AG04449 (cell line): ENCODE data around the gene ALDH18A1.
A peak's percentile ranks its signal among the peaks of the same experiment; 100 is the strongest.

Experiments
- CTCF ChIA-PET: fragments of 350-600 bp; formaldehyde crosslinking; extraction: SDS; loops from one replicate; lab custom pipeline; 2021; ENCODE audit warnings: antibody characterized with exemption; lab: Yijun Ruan, JAX
- POLR2A ChIA-PET: fragments of 400-600, 350-600 bp; formaldehyde crosslinking; extraction: SDS; loops from one replicate; lab custom pipeline; 2020; ENCODE audit warnings: antibody characterized with exemption, inconsistent platforms; lab: Yijun Ruan, JAX
- DNase-seq: peaks from one replicate; pipeline ENCODE4 v3.0.0-alpha.2; 2010; ENCODE audit warnings: low read depth, low spot score
- H3K4me3 ChIP-seq: 2 replicates; pipeline ENCODE4 v1.5.1; 2011; ENCODE audit warnings: low read depth, mild to moderate bottlenecking, control low read depth, low read length
- TF ChIP-seq, protein P1 (sequence below): IDR thresholded peaks from one replicate; pipeline ENCODE4 v1.5.1; 2011; ENCODE audit warnings: mild to moderate bottlenecking, moderate library complexity, low read length, control low read depth, inconsistent platforms; ENCODE audit not compliant: insufficient read depth; ENCODE audit errors: missing control alignments

The ALDH18A1 gene

DNA sequence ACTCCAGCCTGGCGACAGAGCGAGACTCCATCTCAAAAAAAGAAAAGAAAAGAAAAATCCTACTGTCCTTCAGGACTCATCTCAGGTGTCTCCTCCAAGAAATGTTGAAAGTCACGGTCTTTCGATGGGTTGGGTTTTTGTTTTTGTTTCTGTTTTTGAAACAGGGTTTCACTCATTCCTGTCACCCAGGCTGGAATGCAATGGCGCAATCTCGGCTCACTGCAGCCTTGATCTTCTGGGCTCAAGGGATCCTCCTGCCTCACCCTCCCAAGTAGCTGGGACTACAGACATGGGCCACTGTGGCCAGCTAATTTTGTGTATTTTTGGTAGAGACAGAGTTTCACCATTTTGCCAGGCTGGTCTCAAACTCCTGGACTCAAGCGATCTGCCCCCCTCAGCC is 92.2 kb downstream of the ALDH18A1 start:
- ChIA-PET CTCF (no interaction called here), POLR2A (no interaction called here)
- TF ChIP-seq, protein P1, sequence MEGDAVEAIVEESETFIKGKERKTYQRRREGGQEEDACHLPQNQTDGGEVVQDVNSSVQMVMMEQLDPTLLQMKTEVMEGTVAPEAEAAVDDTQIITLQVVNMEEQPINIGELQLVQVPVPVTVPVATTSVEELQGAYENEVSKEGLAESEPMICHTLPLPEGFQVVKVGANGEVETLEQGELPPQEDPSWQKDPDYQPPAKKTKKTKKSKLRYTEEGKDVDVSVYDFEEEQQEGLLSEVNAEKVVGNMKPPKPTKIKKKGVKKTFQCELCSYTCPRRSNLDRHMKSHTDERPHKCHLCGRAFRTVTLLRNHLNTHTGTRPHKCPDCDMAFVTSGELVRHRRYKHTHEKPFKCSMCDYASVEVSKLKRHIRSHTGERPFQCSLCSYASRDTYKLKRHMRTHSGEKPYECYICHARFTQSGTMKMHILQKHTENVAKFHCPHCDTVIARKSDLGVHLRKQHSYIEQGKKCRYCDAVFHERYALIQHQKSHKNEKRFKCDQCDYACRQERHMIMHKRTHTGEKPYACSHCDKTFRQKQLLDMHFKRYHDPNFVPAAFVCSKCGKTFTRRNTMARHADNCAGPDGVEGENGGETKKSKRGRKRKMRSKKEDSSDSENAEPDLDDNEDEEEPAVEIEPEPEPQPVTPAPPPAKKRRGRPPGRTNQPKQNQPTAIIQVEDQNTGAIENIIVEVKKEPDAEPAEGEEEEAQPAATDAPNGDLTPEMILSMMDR, result no peak
- DNase-seq, result no peak
- H3K4me3 ChIP-seq, result no peak overlapping the region

DNA sequence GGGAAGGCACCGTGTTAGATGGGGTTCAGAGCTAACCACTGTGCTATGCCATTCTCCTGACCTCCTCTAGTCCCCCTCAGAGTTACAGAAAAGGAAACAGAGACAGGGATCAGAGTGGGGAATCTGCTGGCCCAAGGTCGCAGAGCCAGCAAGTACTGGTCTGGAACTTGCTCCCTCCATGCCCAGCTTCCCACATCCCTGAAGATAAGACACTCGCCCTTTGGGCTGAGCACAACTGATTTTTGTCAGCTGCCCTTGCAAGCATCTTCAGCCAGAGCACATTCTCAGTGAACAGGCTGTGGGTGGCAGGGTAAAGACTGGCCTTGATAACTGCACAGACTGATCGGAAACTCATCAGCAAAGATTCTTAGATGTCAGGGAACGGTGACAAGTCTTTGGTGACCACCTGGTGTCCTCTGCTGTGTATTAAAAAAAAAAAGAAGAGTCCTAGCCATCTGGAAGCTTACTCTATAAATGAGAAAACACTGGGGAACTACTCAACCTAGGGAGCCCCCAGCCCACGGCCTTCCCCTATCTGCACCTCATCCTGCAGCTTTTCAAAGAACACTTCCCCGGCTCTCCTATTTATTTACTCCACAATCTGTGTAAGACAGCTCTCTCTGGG is 94.1 kb downstream of the ALDH18A1 start:
- no peak for DNase-seq
- TF ChIP-seq, protein P1, result no peak
- ChIA-PET CTCF (no interaction called here), POLR2A (no interaction called here)
- H3K4me3 ChIP-seq, result no peak overlapping the region

DNA sequence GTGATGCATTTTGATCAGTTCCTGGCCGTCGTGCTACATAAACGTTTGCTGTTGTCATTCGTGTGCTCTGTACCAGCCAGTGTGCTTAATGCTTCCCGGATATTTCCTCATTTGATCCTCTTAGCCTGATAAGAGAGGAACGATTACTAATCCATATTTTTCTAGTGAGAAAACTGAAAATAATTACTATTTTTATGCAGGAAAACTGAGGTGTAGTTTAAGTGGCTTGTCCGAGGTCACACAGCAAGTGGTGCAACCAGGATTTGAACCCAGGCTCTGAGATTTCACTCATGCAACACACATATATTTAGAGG is 94.7 kb downstream of the ALDH18A1 start:
- ChIA-PET POLR2A (no interaction called here), CTCF (no interaction called here)
- DNase-seq, result no peak
- H3K4me3 ChIP-seq, result peak overlapping the region; percentile 59
- TF ChIP-seq, protein P1, result no peak

DNA sequence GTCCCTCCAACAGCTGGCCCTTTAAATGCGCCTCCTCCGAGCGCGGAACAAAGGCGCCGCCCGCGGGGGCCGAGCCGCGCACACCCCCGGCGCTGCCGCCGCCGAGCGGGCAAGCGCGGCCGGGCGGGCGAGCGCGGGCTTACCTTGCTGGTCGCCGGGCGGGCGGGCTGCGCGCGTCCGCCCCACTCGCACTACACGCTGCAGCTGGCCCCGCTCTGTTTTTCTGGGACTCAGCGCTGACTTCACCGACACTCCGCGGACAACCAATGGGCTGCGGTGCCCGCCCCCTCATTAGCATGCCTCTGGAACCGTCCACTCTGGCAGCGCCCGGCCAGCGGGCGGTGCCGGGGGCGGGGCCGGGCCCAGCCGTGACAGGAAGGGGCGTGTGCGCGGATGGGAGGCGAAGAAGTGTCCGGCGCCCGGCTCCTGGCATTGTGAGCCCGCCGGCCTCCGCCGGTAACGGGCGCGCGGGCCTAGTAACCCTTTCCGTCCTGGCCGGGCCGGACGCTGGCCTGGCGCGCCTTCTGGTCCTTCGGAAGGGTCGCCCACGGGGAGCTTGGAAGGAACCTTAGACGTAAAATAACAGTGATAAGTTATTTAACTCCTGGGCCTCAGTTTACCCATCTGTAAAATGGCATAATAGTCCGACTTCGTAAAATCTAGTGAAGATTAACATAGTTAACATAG is 95.2 kb downstream of the ALDH18A1 start, which contains the start of gene SORBS1:
Gene SORBS1 (minus strand): TSS at position 195 of the 687 bp plus-strand sequence. CDS start 120,236 bp downstream, outside the sequence.
- CTCF ChIA-PET, result interaction anchor here (0.6 kb wide), 1 partner anchor 97 kb away, joined by 6 read pairs; no protein-coding TSS in a partner anchor
- peak within 1 kb of the TSS; percentile 78 for H3K4me3 ChIP-seq
- peak; percentile 54 for DNase-seq
- POLR2A ChIA-PET, result no interaction called here
- TF ChIP-seq, protein P1, result no peak

DNA sequence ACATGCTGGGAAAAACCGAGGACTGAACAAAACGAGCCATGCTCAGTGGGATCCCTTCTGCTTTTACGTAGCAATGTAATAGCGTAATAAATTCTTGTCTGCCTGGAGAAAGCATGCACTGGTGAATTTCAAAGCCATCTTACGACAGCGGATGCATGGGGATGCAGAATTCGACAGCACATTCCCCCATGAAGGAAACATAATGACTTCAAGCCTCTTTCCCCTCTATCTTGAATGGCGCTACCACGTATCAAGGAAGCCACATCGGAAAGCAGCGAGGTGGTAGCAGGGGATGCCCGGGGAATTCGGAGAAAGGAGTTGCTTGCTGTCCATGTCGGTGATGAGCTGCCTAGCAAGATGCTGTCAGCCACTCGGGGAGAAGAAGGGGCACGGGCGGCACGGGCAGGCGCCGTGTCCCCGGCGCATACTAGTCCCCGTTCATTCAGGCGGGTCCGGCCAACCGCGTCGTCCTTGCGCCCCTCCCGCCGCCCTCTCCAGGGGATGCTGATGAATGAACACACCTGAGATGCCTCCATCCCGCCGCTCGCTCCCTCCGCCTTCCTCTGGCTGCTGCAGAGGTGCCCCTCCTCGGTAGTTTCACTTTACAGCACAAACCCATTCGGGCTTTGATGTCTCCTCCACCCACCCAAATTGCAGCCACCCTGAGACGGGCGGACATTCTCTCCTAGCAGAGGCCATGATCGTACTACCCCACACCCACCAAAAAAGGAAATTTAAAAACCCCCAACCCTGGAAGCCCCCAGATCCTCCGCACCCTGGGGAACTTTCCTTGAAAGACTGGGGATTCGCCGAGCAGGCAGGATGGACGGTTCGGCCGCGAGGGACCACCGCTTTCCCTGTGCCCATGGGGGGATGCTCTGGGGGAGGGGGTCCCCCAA is 96.0 kb downstream of the ALDH18A1 start:
- H3K4me3 ChIP-seq, result peak overlapping the region; percentile 78
- DNase-seq, result no peak
- ChIA-PET POLR2A (no interaction called here), CTCF (interaction anchor here (0.6 kb wide), 1 partner anchor 96 kb away, joined by 6 read pairs; no protein-coding TSS in a partner anchor)
- TF ChIP-seq, protein P1, result no peak

DNA sequence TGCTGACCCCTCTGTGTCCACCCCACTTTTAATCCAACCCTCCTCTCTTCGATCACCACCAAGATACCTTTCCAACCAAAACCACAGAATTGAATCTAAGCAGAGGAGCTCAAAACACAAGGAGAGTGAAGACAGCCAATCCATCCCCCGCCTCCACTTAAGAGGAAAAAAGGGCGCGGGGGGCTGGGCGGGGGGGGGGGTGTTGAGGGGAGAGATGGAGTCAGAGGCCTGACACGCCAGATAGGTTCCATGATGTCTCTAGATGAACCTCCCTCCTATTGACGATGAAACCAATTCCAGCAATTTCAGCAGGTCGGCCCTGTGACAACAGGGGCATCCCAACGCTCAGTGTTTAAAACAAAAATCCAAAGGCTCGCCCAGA is 96.6 kb downstream of the ALDH18A1 start:
- H3K4me3 ChIP-seq, result peak overlapping the region; percentile 78
- TF ChIP-seq, protein P1, result no peak
- ChIA-PET CTCF (no interaction called here), POLR2A (no interaction called here)
- no peak for DNase-seq
